GM12878 (cell line): ENCODE data around the gene CARD9. TPM values are rescaled to one million over a fixed set of nuclear protein-coding genes. Genes with fewer than 3 reads are reported as not detected.

Source experiments
- ATAC-seq: fragments of 200-7000 bp; cut with Tn5 transposase; 3 replicates; pipeline ENCODE4 v1.9.1; 2020; ENCODE audit warnings: mild to moderate bottlenecking, moderate library complexity
- BruUV-seq: library from RNA; stranded (reverse); fragments of 400-500 nt; replicated peaks from 2 replicates; lab custom pipeline; 2021; lab: Mats Ljungman, UMichigan
- CTCF ChIA-PET: fragments of 300-600 bp; sonication (Branson Sonifier 250); formaldehyde crosslinking; extraction: SDS; loops from one replicate; lab custom pipeline; 2021; ENCODE audit warnings: inconsistent platforms; lab: Yijun Ruan, JAX
- POLR2A ChIA-PET: fragments of 350-600 bp; formaldehyde crosslinking; extraction: SDS; loops from one replicate; lab custom pipeline; 2021; ENCODE audit warnings: inconsistent platforms; lab: Charles Lee
- RAD21 ChIA-PET: fragments of 300-600 bp; sonication (Branson Sonifier 250); formaldehyde crosslinking; loops from one replicate; lab custom pipeline; 2023; ENCODE audit warnings: antibody characterized with exemption; ENCODE audit not compliant: unreplicated experiment; lab: Charles Lee
- SMC1A ChIA-PET: fragments of 300-600 bp; sonication (Branson Sonifier 250); formaldehyde crosslinking; loops from one replicate; lab custom pipeline; 2023; ENCODE audit not compliant: unreplicated experiment, uncharacterized antibody; lab: Charles Lee
- DNase-seq: peaks from one replicate; pipeline ENCODE4 v3.0.0-alpha.2; 2011; ENCODE audit warnings: low read depth, low spot score
- FAIRE-seq: peaks from 3 replicates; lab custom pipeline; 2011; peaks lifted over from hg19 to GRCh38; lab: Jason Lieb, UNC
- H2AFZ ChIP-seq: 2 replicates; pipeline ENCODE4 v1.6.0; 2011; ENCODE audit warnings: low read depth, low read length, control low read depth; ENCODE audit not compliant: control insufficient read depth
- H3K27ac ChIP-seq: 2 replicates; pipeline ENCODE4 v1.5.1; 2011; ENCODE audit warnings: control low read depth; ENCODE audit not compliant: control insufficient read depth, insufficient read depth
- H3K27me3 ChIP-seq, 2 experiments: replicated peaks in 1 of 2; 2 replicates each; pipeline versions ENCODE4 v1.6.0 to v1.6.1; 2011; ENCODE audit warnings: low read length in 1 of 2; ENCODE audit not compliant: control insufficient read depth in 2 of 2, insufficient read depth in 2 of 2
- H3K36me3 ChIP-seq, 2 experiments: 2 replicates each; pipeline ENCODE4 v1.5.1; 2011; ENCODE audit warnings: low read length in 1 of 2; ENCODE audit not compliant: control insufficient read depth in 2 of 2, insufficient read depth in 2 of 2
- H3K4me1 ChIP-seq: 2 replicates; pipeline ENCODE4 v1.6.1; 2011; ENCODE audit warnings: mild to moderate bottlenecking, low read length, moderate library complexity, mixed read lengths; ENCODE audit not compliant: control insufficient read depth, insufficient read depth
- H3K4me2 ChIP-seq: 2 replicates; pipeline ENCODE4 v1.6.0; 2011; ENCODE audit warnings: control low read depth; ENCODE audit not compliant: control insufficient read depth, insufficient read depth
- H3K4me3 ChIP-seq: fragments of 200-600 bp; sonication (generic); 2 replicates; pipeline ENCODE4 v1.5.1; 2016
- H3K79me2 ChIP-seq: 2 replicates; pipeline ENCODE4 v1.6.0; 2011; ENCODE audit warnings: low read length; ENCODE audit not compliant: control insufficient read depth, insufficient read depth
- H3K9ac ChIP-seq: 2 replicates; pipeline ENCODE4 v1.8.0; 2011; ENCODE audit warnings: low read length, control low read depth, mixed read lengths; ENCODE audit not compliant: control insufficient read depth, insufficient read depth
- H3K9me3 ChIP-seq: replicated peaks from 3 replicates; pipeline ENCODE4 v1.5.1; 2011; ENCODE audit warnings: mild to moderate bottlenecking, low read length; ENCODE audit not compliant: control insufficient read depth, insufficient read depth
- H4K20me1 ChIP-seq: 2 replicates; pipeline ENCODE4 v1.6.0; 2011; ENCODE audit not compliant: control insufficient read depth, insufficient read depth
- MTA2 ChIP-seq: fragments of 450-650 bp; IDR thresholded peaks from 2 replicates; pipeline ENCODE4 v1.6.1; 2016; ENCODE audit warnings: low read depth, mild to moderate bottlenecking, moderate library complexity
- WGBS: methylation state at CpG from one replicate; pipeline ENCODE4 v1.1.6; 2016; ENCODE audit warnings: low lambda C conversion rate; ENCODE audit not compliant: insufficient replicate concordance, insufficient coverage; ENCODE audit errors: missing lambda C conversion rate; 5-methylcytosine and 5-hydroxymethylcytosine counted together
- in situ Hi-C: fragments of 300-500 bp; cut with MboI; formaldehyde crosslinking; loops from 9 replicates; pipeline ENCODE4 v1.14.3; 2018; ENCODE audit warnings: mixed read lengths
- intact Hi-C: fragments of 100-400 bp; cut with micrococcal nuclease; formaldehyde crosslinking; loops from one replicate; pipeline ENCODE4 v1.14.2; 2022; ENCODE audit not compliant: unreplicated experiment
- polyA plus RNA-seq, 11 experiments: library from polyadenylated mRNA; depleted of rRNA in 4 of 11; unstranded in 6 of 11; stranded (reverse) in 5 of 11; fragments of >200 nt; fragmentation: Nextera tagmentation in 4 of 11; fragmentation: Illumina TruSeq in 1 of 11; extraction: Ambion mirVana in 4 of 11; extraction: Trizol in 1 of 11; gene quantifications; 1 replicate in 1 of 11; 2 replicates in 10 of 11; pipeline versions ENCODE4 v1.2.1 to v1.2.3, GENCODE V29; 2011 to 2016; ENCODE audit warnings: inconsistent platforms in 2 of 11, missing spikeins in 2 of 11, low read depth in 1 of 11
- total RNA-seq, 4 experiments: library from RNA; depleted of rRNA in 3 of 4; stranded (reverse); fragments of >200 nt in 3 of 4; fragmentation: Illumina TruSeq in 1 of 4; extraction: Trizol in 1 of 4; gene quantifications; 2 replicates each; pipeline versions ENCODE4 v1.2.1 to v1.2.3, GENCODE V29; 2013 to 2021
- TF ChIP-seq, protein P1 (sequence below): IDR thresholded peaks from 2 replicates; pipeline ENCODE4 v1.6.1; 2011; ENCODE audit warnings: mild to moderate bottlenecking, low read depth, low read length, moderate library complexity; ENCODE audit not compliant: insufficient replicate concordance

CARD9 gene
- total and polyA plus RNA-seq, 10 of the 15 experiments (the other 5 are each of a cell fraction or from before 2014, with no cell fraction given): 0.11 to 4.9 (median 1.8) TPM; not detected in 1

DNA sequence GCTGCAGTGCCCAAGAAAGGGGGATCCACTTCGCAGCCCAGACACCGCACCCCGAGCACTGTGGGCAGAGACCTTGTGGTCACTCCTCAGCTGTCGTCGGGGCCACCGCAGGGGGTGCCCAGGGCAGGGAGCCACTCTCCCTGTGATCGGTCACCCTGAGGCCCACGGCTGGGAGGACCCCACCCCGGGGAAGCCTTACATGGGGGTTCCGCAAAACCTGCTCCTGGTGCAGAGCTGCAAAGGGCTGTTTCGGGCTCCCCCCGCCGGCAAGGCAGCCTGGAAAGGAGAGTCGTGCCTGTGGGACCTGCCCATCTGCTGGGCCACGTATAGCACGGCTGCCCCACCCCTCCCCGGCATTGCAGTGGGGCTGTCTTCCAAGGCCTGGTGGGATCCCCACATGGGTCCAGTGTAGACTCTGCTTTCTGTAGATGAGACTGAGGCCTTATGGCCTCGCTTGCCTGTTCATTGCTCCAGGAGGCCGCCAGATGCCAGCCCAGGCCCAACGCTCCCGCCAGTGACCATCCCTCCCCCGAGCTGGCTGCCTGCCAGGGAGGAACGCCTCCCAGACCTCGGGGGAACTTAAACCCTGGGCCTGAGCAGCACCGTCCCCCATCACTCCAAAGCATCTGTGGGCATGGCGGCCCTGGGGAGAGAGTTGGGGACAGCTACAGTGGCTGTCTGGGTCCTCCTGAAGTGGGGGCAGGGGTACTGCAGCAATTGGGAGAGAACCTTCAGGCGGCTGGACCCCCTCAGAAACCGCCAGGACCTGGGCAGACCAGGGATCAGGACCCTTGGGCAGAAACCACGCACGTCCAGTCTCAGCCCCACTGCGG is 8.3 kb downstream of the CARD9 start:
- H3K27me3 ChIP-seq: no peaks in the 10 kb centered on the region
- no peak overlapping the region for H2AFZ ChIP-seq
- WGBS: 84% methylated on average over 31 of the region's 31 CpGs
- ChIA-PET SMC1A (no interaction called here), RAD21 (no interaction called here), CTCF (no interaction called here), POLR2A (no interaction called here)
- TF ChIP-seq, protein P1, sequence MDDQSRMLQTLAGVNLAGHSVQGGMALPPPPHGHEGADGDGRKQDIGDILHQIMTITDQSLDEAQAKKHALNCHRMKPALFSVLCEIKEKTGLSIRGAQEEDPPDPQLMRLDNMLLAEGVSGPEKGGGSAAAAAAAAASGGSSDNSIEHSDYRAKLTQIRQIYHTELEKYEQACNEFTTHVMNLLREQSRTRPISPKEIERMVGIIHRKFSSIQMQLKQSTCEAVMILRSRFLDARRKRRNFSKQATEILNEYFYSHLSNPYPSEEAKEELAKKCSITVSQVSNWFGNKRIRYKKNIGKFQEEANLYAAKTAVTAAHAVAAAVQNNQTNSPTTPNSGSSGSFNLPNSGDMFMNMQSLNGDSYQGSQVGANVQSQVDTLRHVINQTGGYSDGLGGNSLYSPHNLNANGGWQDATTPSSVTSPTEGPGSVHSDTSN: no peak
- TF ChIP-seq MTA2: no peak
- ATAC-seq (no peak), DNase-seq (no peak), FAIRE-seq (no peak)
- H3K4me3 ChIP-seq: no peak overlapping the region
- peaks cover 10% of the 10 kb centered on the region for H3K4me1 ChIP-seq
- no TSS peak for BruUV-seq
- intact Hi-C loops (no loop called here), in situ Hi-C loops (no loop called here)
- H3K9ac ChIP-seq: no peak overlapping the region
- no peak overlapping the region for H3K4me2 ChIP-seq
- H3K36me3 ChIP-seq: no peaks in the 10 kb centered on the region; a peak in 1 of 4 replicates
- no peaks in the 10 kb centered on the region for H4K20me1 ChIP-seq
- no peaks in the 10 kb centered on the region; the same call in 2 of the 3 replicates for H3K9me3 ChIP-seq
- H3K27ac ChIP-seq: no peak overlapping the region
- no peaks in the 10 kb centered on the region for H3K79me2 ChIP-seq
